PC-3 (cell line): ENCODE measurements around the gene XIRP2.

Experiments used
- CTCF ChIP-seq: fragments of 300-600 bp; sonication (generic); conservative IDR thresholded peaks from 2 replicates; pipeline ENCODE4 v1.5.1; 2017; ENCODE audit warnings: antibody characterized with exemption, low read depth, mild to moderate bottlenecking, low read length
- EZH2 ChIP-seq: fragments of 300-600 bp; sonication (generic); IDR thresholded peaks from one replicate; pipeline ENCODE4 v1.6.1; 2017; ENCODE audit warnings: antibody characterized with exemption, mild to moderate bottlenecking, low read length; ENCODE audit not compliant: unreplicated experiment

GRCh38 chr2:166996465-166996864 is 108.2 kb downstream of the XIRP2 start:
- TF ChIP-seq CTCF (no peak), EZH2 (no peak)
